Measurements from ENCODE around the gene GNG14. TPM values are rescaled to one million over a fixed set of nuclear protein-coding genes. Genes with fewer than 3 reads are reported as not detected.

GNG14 gene
- total and polyA plus RNA-seq, 10 of the 15 experiments (the other 5 are each of a cell fraction or from before 2014, with no cell fraction given) = not detected

DNA sequence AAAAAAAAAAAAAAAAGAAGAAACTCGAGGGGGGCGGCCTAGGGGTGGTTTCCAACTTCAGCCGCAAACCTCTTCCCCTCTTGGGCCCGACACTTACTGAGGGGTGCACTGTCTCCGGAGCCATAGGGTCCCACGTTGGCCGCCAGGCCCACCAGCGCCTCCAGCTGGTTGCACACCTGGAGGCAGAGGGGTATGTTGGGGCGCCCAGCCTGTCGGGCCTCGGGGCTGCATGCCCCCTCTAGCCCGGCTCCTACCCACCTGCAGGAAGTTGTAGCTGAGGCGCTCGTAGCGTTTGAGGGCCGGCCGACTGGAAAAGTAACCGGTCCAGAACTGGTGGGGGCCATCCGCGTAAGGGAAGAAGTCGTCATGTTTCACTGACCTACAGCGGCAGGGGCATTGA is 29.8 kb upstream of the GNG14 start:
- Histone ChIP-seq H3K36me3 (ENCODE audit: control insufficient read depth in 2 of 2, insufficient read depth in 2 of 2, low read length in 1 of 2) (peaks cover 19 to 20% of the 10 kb centered on the region in 2 experiments; a peak in 3 of 4 replicates), H3K27ac (ENCODE audit: control insufficient read depth, insufficient read depth) (no peak overlapping the region), H2AFZ (ENCODE audit: control insufficient read depth, low read depth, low read length) (no peak overlapping the region), H3K4me3 (no peak overlapping the region), H3K9me3 (replicated peaks; ENCODE audit: control insufficient read depth, insufficient read depth, low read length) (no peaks in the 10 kb centered on the region; the same call in 2 of the 3 replicates), H3K27me3 (replicated peaks in 1 of 2; ENCODE audit: control insufficient read depth in 2 of 2, insufficient read depth in 2 of 2, low read length in 1 of 2) (no peaks in the 10 kb centered on the region), H3K9ac (ENCODE audit: control insufficient read depth, insufficient read depth, low read length) (no peak overlapping the region), H3K4me2 (ENCODE audit: control insufficient read depth, insufficient read depth) (no peak overlapping the region), H3K79me2 (ENCODE audit: control insufficient read depth, insufficient read depth, low read length) (no peaks in the 10 kb centered on the region), H3K4me1 (ENCODE audit: control insufficient read depth, insufficient read depth, low read length) (no peaks in the 10 kb centered on the region), H4K20me1 (ENCODE audit: control insufficient read depth, insufficient read depth) (no peaks in the 10 kb centered on the region)
- ChIA-PET SMC1A (ENCODE audit: uncharacterized antibody, unreplicated experiment) (no interaction called here), RAD21 (ENCODE audit: unreplicated experiment) (no interaction called here), POLR2A (no interaction called here), CTCF (interaction anchor here (1.2 kb wide), 1 partner anchor 47 kb away, joined by 3 read pairs; the partner anchor contains the start of genes ZNF490 and ZNF791)
- in situ Hi-C loops (cut with MboI) = no loop called here
- FAIRE-seq = no peak
- intact Hi-C loops (cut with micrococcal nuclease; ENCODE audit: unreplicated experiment) = no loop called here
- WGBS (ENCODE audit: insufficient coverage, insufficient replicate concordance, low lambda C conversion rate, missing lambda C conversion rate) = 91% methylated on average over 10 of the region's 22 CpGs
- no peak for DNase-seq (ENCODE audit: low read depth, low spot score)
- no peak for ATAC-seq
- TF ChIP-seq CHD4 (IDR thresholded peaks at IDR 0.05) = no peak
- TF ChIP-seq, protein P1, sequence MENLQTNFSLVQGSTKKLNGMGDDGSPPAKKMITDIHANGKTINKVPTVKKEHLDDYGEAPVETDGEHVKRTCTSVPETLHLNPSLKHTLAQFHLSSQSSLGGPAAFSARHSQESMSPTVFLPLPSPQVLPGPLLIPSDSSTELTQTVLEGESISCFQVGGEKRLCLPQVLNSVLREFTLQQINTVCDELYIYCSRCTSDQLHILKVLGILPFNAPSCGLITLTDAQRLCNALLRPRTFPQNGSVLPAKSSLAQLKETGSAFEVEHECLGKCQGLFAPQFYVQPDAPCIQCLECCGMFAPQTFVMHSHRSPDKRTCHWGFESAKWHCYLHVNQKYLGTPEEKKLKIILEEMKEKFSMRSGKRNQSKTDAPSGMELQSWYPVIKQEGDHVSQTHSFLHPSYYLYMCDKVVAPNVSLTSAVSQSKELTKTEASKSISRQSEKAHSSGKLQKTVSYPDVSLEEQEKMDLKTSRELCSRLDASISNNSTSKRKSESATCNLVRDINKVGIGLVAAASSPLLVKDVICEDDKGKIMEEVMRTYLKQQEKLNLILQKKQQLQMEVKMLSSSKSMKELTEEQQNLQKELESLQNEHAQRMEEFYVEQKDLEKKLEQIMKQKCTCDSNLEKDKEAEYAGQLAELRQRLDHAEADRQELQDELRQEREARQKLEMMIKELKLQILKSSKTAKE (IDR thresholded peaks at IDR 0.05; ENCODE audit: low read depth, poor library complexity, severe bottlenecking) = no peak
- TF ChIP-seq, protein P2, sequence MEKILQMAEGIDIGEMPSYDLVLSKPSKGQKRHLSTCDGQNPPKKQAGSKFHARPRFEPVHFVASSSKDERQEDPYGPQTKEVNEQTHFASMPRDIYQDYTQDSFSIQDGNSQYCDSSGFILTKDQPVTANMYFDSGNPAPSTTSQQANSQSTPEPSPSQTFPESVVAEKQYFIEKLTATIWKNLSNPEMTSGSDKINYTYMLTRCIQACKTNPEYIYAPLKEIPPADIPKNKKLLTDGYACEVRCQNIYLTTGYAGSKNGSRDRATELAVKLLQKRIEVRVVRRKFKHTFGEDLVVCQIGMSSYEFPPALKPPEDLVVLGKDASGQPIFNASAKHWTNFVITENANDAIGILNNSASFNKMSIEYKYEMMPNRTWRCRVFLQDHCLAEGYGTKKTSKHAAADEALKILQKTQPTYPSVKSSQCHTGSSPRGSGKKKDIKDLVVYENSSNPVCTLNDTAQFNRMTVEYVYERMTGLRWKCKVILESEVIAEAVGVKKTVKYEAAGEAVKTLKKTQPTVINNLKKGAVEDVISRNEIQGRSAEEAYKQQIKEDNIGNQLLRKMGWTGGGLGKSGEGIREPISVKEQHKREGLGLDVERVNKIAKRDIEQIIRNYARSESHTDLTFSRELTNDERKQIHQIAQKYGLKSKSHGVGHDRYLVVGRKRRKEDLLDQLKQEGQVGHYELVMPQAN (conservative IDR thresholded peaks at IDR 0.05) = no peak
- TF ChIP-seq, protein P3, sequence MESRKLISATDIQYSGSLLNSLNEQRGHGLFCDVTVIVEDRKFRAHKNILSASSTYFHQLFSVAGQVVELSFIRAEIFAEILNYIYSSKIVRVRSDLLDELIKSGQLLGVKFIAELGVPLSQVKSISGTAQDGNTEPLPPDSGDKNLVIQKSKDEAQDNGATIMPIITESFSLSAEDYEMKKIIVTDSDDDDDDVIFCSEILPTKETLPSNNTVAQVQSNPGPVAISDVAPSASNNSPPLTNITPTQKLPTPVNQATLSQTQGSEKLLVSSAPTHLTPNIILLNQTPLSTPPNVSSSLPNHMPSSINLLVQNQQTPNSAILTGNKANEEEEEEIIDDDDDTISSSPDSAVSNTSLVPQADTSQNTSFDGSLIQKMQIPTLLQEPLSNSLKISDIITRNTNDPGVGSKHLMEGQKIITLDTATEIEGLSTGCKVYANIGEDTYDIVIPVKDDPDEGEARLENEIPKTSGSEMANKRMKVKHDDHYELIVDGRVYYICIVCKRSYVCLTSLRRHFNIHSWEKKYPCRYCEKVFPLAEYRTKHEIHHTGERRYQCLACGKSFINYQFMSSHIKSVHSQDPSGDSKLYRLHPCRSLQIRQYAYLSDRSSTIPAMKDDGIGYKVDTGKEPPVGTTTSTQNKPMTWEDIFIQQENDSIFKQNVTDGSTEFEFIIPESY (IDR thresholded peaks at IDR 0.05) = no peak
- TF ChIP-seq, protein P4, sequence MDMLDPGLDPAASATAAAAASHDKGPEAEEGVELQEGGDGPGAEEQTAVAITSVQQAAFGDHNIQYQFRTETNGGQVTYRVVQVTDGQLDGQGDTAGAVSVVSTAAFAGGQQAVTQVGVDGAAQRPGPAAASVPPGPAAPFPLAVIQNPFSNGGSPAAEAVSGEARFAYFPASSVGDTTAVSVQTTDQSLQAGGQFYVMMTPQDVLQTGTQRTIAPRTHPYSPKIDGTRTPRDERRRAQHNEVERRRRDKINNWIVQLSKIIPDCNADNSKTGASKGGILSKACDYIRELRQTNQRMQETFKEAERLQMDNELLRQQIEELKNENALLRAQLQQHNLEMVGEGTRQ (IDR thresholded peaks at IDR 0.05; ENCODE audit: borderline replicate concordance, low read depth, low read length) = no peak
- no peak for TF ChIP-seq CBX3 (IDR thresholded peaks at IDR 0.05; ENCODE audit: borderline replicate concordance, low read depth)
- no peak for TF ChIP-seq RFX5 (IDR thresholded peaks at IDR 0.05; ENCODE audit: low read depth, low read length)
- TF ChIP-seq ZNF207 (IDR thresholded peaks at IDR 0.05; ENCODE audit: borderline replicate concordance) = no peak
- TF ChIP-seq, protein P5, sequence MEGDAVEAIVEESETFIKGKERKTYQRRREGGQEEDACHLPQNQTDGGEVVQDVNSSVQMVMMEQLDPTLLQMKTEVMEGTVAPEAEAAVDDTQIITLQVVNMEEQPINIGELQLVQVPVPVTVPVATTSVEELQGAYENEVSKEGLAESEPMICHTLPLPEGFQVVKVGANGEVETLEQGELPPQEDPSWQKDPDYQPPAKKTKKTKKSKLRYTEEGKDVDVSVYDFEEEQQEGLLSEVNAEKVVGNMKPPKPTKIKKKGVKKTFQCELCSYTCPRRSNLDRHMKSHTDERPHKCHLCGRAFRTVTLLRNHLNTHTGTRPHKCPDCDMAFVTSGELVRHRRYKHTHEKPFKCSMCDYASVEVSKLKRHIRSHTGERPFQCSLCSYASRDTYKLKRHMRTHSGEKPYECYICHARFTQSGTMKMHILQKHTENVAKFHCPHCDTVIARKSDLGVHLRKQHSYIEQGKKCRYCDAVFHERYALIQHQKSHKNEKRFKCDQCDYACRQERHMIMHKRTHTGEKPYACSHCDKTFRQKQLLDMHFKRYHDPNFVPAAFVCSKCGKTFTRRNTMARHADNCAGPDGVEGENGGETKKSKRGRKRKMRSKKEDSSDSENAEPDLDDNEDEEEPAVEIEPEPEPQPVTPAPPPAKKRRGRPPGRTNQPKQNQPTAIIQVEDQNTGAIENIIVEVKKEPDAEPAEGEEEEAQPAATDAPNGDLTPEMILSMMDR (IDR thresholded peaks at IDR 0.05 in 2 of 3, conservative IDR thresholded peaks at IDR 0.05 in 1 of 3; ENCODE audit: control insufficient read depth in 2 of 3, extremely low read depth in 1 of 3, insufficient read depth in 1 of 3, low read depth in 3 of 3, low read length in 3 of 3) = no peak
- TF ChIP-seq RELA (IDR thresholded peaks at IDR 0.05; ENCODE audit: borderline replicate concordance, partially characterized antibody) = no peak
- BruUV-seq (replicated peaks) = no TSS peak
